ENCODE data around the gene LRRC10B. TPM values are rescaled to one million over a fixed set of nuclear protein-coding genes. Genes with fewer than 3 reads are reported as not detected.

The LRRC10B gene
- total RNA-seq, 3 donors from 2014 or later = 0.72 to 1.7 (median 0.89) TPM

DNA sequence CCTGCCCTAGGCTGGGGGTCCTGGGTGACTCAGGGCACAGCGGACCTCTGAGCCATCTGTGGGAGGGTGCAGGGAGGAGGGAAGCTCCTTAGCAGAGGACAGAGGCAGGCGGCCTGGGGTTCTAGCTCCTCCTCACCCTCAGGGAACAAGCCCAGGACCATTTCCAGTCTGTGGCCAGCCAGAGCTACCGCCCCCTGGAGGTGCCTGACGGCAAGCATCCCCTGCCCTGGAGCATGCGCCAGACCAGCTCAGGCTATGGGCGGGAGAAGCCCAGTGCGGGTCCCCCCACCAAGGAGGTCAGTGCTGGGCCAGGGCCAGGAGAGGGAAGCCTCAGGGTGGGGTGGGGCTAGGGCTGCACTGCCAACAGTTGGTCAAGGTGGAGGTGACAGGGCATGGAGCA, 26.0 kb upstream of the LRRC10B start:
- ATAC-seq (peak; percentile 46), DNase-seq (peak in 1 of 3 donors; percentile 35)
- H3K4me3 ChIP-seq = no peak overlapping the region
- no peaks in the 10 kb centered on the region for H3K9me3 ChIP-seq
- intact Hi-C loops (cut with DNase I, micrococcal nuclease) = no loop called here
- H3K36me3 ChIP-seq (ENCODE audit: low read depth) = no peaks in the 10 kb centered on the region
- TF ChIP-seq, protein P1, sequence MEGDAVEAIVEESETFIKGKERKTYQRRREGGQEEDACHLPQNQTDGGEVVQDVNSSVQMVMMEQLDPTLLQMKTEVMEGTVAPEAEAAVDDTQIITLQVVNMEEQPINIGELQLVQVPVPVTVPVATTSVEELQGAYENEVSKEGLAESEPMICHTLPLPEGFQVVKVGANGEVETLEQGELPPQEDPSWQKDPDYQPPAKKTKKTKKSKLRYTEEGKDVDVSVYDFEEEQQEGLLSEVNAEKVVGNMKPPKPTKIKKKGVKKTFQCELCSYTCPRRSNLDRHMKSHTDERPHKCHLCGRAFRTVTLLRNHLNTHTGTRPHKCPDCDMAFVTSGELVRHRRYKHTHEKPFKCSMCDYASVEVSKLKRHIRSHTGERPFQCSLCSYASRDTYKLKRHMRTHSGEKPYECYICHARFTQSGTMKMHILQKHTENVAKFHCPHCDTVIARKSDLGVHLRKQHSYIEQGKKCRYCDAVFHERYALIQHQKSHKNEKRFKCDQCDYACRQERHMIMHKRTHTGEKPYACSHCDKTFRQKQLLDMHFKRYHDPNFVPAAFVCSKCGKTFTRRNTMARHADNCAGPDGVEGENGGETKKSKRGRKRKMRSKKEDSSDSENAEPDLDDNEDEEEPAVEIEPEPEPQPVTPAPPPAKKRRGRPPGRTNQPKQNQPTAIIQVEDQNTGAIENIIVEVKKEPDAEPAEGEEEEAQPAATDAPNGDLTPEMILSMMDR (IDR thresholded peaks at IDR 0.05) = no peak
- no peaks in the 10 kb centered on the region for H3K4me1 ChIP-seq (ENCODE audit: low read depth)

DNA sequence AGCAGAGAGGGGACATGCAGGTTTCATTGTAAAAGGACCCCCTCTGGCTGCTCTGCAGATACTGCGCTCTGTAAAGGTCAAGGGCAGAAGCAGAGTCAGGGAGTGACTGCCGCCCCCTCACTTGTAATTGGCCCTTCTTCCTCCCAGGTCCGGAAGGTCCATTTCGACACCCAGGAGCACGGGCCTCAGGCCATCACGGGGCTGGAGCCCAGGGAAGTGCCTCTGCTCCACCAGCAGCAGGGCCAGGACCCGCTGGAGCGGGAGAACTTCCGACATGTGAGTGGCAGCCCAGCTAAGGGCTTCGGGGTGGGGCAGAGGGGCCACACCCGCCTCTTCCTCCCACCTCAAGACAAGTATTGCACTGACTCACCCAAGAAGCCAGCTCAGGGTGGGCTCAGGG, 24.0 kb upstream of the LRRC10B start:
- Histone ChIP-seq H3K4me1 (ENCODE audit: low read depth) (peaks cover 7% of the 10 kb centered on the region), H3K36me3 (ENCODE audit: low read depth) (no peaks in the 10 kb centered on the region), H3K9me3 (no peaks in the 10 kb centered on the region), H3K4me3 (no peak overlapping the region)
- ATAC-seq (no peak), DNase-seq (no peak)
- TF ChIP-seq, protein P1 (IDR thresholded peaks at IDR 0.05) = no peak
- intact Hi-C loops (cut with DNase I, micrococcal nuclease) = no loop called here

DNA sequence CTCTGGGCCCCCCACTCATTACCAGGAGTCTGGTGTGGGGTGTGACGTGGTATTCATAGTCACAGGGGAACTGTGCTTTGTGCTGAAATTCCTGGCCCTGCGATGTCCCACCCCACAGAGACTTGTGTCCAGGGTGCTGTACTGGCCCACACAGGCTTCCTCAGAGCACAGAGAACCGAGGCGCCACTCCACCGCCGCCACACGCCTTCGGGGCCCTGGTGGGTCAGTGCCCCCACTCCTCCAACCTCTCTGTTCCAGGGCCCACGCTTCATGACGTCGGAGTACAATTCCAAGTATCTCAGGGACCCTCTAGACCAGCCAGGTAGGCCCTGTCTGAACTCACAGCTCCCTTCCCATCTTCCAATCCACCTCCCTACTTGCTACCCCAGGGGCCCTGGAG, 23.5 kb upstream of the LRRC10B start:
- Histone ChIP-seq H3K4me1 (ENCODE audit: low read depth) (peaks cover 9% of the 10 kb centered on the region), H3K9me3 (no peaks in the 10 kb centered on the region), H3K4me3 (no peak overlapping the region), H3K36me3 (ENCODE audit: low read depth) (no peaks in the 10 kb centered on the region)
- ATAC-seq (no peak), DNase-seq (no peak)
- intact Hi-C loops (cut with DNase I, micrococcal nuclease) = no loop called here
- TF ChIP-seq, protein P1 (IDR thresholded peaks at IDR 0.05) = no peak

DNA sequence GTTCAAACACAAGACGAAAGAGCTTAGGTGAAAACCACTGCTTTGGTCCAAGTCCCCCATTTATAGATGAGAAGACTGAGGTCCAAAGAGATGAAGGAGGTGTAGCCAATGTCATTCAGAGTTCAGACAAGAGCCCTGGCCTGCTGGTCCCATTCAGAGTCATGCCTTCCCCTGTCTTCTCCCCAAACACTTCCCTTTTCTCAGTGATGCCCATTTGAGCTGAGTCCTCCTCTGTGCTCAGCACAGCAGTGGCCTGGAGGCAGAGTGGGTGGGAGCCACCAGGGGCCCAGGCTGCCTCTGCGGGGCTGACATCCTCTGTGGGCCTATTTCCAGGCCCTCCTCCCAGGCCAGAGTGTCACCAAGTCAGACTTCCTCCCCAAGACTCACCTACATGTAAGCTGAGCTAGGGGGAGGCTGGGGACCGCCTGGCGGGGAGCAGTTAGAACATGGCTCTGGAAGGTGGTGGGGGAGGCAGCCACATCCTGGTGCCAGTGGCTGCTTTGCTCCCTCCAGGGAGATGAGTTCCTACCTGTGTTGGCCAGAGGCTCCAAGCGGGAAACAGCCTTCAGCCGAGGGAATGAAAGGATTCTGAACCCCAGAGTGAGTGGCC, 22.4 kb upstream of the LRRC10B start:
- TF ChIP-seq, protein P1 (IDR thresholded peaks at IDR 0.05) = no peak
- ATAC-seq (no peak), DNase-seq (no peak)
- peaks cover 9% of the 10 kb centered on the region for H3K4me1 ChIP-seq (ENCODE audit: low read depth)
- H3K9me3 ChIP-seq = no peaks in the 10 kb centered on the region
- no peaks in the 10 kb centered on the region for H3K36me3 ChIP-seq (ENCODE audit: low read depth)
- intact Hi-C loops (cut with DNase I, micrococcal nuclease) = no loop called here
- no peak overlapping the region for H3K4me3 ChIP-seq

DNA sequence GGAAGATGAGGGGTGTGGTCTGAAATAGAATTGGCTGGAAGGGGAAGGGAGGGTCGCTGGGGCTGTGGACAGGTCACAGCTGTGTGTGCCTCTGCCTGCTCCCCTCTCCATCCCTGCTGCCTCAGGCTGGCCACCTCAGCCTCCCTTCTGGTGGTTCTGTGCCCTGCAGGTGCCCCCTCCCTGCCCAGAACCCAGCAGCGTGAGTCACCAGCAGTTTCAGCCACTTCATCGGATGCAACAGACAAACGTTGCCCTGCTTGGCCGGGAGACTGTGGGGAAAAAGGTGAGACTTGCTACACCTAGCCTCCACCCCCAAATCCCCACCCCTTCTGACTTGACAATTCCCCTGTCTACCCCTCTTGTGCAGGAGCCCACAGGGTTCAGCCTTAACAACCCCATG, 21.8 kb upstream of the LRRC10B start:
- intact Hi-C loops (cut with DNase I, micrococcal nuclease) = no loop called here
- ATAC-seq (no peak), DNase-seq (no peak)
- Histone ChIP-seq H3K36me3 (ENCODE audit: low read depth) (no peaks in the 10 kb centered on the region), H3K9me3 (no peaks in the 10 kb centered on the region), H3K4me3 (no peak overlapping the region), H3K4me1 (ENCODE audit: low read depth) (peaks cover 9% of the 10 kb centered on the region)
- TF ChIP-seq, protein P1 (IDR thresholded peaks at IDR 0.05) = no peak
